Measurements from ENCODE around the gene AGPS. TPM values are rescaled to one million over a fixed set of nuclear protein-coding genes. Genes with fewer than 3 reads are reported as not detected.
"Not testable (repeated sequence)": the region's sequence is repeated elsewhere in the genome, so short reads cannot be mapped to it uniquely, and the experiment has no call there.

Gene AGPS
- total RNA-seq, 1 donor from 2014 or later, result 96.8 TPM

DNA sequence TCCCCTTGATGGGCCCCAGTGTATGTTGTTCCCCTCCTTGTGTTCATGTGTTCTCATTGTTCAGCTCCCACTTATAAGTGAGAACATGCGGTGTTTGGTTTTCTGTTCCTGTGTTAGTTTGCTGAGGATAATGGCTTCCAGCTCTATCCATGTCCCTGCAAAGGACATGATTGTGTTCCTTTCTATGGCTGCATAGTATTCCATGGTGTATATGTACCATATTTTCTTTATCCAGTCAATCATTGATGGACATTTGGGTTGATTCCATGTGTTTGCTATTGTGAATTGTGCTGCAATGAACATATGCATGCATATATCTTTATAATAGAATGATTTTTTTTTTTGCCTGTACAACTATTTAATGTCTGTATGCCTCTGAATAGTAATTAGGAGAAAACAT, 31.5 kb downstream of the AGPS start:
- not testable (repeated sequence) for DNase-seq

DNA sequence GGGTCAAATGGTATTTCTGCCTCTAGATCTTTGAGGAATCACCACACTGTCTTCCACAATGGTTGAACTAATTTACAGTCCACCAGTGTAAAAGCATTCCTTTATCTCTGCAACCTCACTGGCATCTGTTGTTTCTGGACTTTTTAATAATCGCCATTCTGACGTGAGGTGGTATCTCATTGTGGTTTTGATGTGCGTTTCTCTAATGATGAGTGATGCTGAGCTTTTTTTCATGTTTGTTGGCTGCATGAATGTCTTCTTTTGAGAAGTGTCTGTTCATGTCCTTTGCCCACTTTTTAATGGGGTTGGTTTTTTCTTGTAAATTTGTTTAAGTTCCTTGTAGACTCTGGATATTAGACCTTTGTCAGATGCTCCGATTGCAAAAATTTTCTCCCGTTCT, 32.0 kb downstream of the AGPS start:
- not testable (repeated sequence) for DNase-seq

- no peak for DNase-seq
Measured at GRCh38 chr2:177427316-177427715, 34.7 kb downstream of the AGPS start.

GRCh38 chr2:177427936-177428335, 35.4 kb downstream of the AGPS start:
- not testable (repeated sequence) for DNase-seq

- DNase-seq, result no peak
Measured at GRCh38 chr2:177429688-177430325, 37.2 kb downstream of the AGPS start.

- DNase-seq, result no peak
Measured at GRCh38 chr2:177430411-177430810, 37.8 kb downstream of the AGPS start.

DNA sequence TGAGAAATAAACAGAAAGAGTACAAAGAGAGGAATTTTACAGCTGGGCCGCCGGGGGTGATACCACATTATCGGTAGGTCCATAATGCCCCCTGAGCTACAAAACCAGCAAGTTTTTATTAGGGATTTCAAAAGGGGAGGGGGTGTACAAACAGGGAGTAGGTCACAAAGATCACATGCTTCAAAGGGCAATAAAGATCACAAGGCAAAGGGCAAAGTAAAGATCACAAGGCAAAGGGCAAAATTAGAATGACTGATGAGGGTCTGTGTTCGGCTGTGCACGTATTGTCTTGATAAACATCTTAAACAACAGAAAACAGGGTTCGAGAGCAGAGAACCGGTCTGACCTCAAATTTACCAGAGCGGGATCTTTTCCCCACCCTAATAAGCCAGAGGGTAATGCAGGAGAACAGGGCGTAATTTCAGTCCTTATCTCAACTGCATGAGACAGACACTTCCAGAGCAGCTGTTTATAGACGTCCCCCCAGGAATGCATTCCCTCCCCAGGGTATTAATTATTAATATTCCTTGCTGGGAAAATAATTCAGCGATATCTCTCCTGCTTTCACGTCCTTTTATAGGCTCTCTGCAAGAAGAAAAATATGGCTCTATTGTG, 38.6 kb downstream of the AGPS start:
- DNase-seq, result not testable (repeated sequence)

DNA sequence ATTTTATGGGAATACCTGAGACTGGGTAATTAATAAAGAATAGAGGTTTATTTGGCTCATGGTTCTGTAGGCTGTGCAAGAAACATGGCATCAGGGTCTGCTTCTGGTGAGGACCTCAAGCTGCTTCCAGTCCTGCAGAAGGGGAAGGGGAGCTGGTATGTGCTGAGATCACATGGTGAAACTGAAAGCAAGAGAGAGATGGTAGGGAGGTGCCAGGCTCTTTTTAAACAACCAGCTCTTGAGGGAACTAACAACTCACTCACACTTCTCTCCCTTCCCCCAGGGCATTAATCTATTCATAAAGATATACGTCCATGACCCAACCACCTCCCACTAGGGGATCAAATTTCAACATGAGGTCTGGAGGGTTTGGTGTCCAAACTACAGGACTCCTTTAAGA, 40.1 kb downstream of the AGPS start:
- DNase-seq, result no peak

GRCh38 chr2:177433402-177433801, 40.8 kb downstream of the AGPS start:
- peak; percentile 37 for DNase-seq

GRCh38 chr2:177434475-177434874, 41.9 kb downstream of the AGPS start:
- DNase-seq, result no peak

DNA sequence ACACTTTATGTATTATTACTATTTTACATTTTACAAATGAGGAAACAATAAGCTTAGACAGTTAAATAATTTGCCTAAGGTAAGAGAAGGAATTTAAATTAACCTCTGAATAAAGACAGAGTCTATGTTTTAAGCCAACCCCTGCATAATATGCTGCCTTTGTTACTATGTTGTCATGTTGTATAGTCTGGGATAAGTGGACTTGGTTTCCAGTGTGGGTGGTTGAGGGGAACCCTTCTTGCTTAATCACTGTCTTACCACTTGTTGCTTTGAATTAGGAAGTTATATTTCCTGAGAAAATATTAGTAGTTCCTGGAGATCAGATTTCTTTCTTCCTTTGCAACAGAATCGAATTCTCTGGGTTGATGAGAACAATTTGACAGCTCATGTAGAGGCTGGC, 52.6 kb downstream of the AGPS start:
- DNase-seq, result peak; percentile 63

DNA sequence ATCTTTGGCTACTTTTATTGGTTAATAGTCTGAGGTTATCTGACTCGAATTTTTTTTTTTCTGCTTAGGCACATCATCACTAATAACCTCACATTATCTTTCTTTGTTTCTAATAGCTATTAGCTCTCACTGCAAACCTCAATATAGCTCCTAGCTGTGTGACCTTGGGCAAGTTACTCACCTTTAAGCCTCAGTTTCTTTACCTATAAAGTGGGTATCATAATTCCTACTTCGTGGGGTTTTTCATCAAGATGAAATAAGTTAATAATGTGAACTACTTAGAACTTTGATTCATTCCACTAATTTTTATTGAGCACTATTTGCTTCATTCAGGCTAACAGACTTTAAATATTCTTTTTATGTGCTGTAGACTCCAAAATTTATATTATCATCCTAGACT, 55.5 kb downstream of the AGPS start:
- no peak for DNase-seq

DNA sequence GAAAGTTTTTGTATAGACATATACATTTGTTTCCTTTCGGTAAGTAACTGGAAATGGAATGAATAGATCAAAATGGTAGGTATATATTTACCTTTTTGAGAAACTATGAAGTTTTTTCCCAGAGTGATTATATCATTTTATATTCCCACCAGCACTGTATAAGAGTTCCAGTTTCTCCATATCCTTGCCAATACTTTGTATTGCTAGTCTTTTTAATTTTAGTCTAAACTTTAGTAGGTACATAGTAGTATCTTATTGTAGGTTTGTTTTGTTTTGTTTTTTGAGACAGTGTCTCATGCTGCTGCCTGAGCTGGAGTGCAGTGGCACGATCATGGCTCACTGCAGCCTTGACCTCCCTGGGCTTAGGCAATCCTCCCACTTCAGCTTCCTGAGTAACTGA, 56.6 kb downstream of the AGPS start:
- no peak for DNase-seq

DNA sequence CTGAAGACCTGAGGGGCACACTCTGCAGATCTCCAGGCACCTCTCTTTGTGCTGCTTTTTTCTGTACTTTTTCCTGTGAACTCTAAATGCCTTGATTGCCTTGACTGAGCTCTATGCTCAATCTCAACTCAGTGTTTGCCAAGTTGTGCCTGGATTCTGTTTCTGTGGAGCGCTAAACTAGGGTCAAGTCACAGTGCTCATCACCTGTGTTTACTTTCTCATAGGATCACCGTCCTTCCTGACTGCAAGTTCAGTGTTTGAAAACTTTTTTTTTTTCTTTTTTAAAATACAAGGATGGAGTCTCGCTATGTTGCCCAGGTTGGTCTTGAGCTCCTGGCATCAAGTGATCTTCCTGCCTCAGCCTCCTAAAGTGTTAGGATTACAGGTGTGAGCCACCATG, 62.6 kb downstream of the AGPS start:
- DNase-seq, result no peak

DNA sequence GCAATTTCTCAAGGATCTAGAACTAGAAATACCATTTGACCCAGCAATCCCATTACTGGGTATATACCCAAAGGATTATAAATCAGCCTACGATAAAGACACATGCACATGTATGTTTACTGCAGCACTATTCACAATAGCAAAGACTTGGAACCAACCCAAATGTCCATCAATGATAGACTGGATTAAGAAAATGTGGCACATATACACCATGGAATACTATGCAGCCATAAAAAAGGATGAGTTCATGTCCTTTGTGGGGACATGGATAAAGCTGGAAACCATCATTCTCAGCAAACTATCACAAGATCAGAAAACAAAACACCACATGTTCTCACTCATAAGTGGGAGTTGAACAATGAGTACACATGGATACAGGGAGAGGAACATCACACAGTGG, 67.2 kb downstream of the AGPS start:
- not testable (repeated sequence) for DNase-seq

GRCh38 chr2:177460973-177461585, 68.5 kb downstream of the AGPS start:
- no peak for DNase-seq

DNA sequence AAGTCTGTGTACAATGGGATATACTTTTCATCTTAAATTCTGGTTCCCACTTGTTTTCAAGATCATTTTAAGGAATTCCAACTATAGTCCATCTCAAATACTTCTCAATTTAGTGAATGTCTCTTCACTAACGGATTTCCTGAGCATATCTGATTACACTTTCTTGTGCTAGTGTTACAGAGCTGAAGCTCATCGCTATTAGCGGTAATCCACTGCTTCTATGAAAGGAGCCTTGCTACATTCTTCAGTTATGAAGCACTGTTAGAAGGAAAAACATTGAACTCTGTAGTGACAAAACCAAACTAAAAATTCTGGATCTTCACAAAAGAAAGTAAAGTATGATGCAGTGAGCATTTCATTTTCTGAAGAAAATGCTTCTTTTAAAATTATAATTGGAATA, 72.0 kb downstream of the AGPS start:
- DNase-seq, result no peak

- DNase-seq, result no peak
Measured at GRCh38 chr2:177465400-177466138, 73.0 kb downstream of the AGPS start.

DNA sequence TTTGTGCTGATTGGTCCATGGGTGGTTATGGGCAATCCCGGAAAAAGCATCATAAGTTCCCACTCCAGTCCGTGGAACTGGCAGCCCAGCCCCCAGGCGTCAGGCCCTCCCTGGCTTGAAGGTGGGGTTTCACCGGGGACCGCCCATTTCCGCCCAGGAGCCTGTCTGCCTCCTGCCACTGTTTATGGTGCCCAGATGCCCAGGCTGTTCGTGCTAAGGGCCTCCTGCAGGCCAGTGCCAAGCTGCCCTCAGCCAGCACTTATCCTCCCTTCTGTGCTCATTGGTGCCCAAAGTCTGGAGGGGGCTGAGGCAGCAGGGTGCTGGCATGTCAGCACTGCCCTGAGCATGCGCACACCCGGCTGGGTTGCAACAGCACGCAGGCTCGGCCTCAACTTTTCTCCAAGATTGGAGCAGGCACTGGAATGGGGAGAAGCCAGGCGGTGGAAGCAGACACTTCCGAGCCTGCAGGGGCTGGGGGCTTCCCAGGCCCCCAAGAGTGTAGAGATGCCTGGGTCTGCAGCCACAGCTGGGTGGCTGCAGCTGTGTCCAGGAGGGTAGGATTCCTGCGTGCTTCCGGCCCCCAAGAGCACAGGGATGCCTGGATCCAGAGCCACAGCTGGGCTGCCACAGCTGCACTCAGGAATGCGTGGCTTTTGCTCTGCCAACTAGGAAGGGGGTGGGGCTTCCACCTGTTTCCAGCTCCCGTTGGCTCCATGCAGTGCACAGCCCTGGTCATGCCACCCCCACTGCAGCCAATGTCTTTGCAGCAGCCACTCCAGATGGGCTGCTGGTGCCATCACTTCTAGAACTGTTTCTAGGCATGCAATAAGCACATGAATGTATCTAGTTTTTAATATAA, 74.0 kb downstream of the AGPS start:
- DNase-seq, result peak; percentile 27

GRCh38 chr2:177467646-177468045, 75.1 kb downstream of the AGPS start:
- DNase-seq, result peak; percentile 56

- DNase-seq, result no peak
Measured at GRCh38 chr2:177471990-177472389, 79.4 kb downstream of the AGPS start.

DNA sequence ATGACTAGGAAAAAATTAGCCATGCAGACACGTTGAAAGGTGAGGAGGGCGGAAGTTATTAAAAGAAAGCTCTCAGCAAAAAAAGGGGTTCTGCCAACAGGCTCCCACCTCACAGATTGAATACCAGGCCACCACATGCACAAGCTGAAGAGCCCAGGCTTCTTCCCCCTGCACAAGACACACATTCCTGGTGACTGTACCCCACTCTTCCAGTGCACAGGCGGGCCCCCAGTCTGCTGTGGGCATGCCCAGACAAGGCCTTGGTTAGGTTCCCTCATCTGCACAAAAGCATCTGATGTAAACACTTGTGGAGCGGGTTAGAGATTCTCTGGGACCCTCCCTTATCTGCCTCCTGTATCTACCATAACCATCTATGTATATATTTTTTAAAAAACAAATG, 81.7 kb downstream of the AGPS start:
- no peak for DNase-seq

- peak; percentile 72 for DNase-seq
Measured at GRCh38 chr2:177474998-177475397, 82.4 kb downstream of the AGPS start.

Measured in dermis blood vessel endothelial cell (primary cell).